H1 (cell line): ENCODE data around the gene CHRNA4. TPM values are rescaled to one million over a fixed set of nuclear protein-coding genes. Genes with fewer than 3 reads are reported as not detected.

Source experiments
- CTCF ChIA-PET: fragments of 300-600 bp; sonication (Branson Sonifier 250); formaldehyde crosslinking; loops from one replicate; lab custom pipeline; 2021; ENCODE audit not compliant: partially characterized antibody; lab: Charles Lee
- POLR2A ChIA-PET: fragments of 300-600 bp; sonication (Branson Sonifier 250); formaldehyde crosslinking; loops from one replicate; lab custom pipeline; 2021; ENCODE audit warnings: inconsistent platforms; ENCODE audit not compliant: partially characterized antibody; lab: Charles Lee
- DNase-seq, 2 experiments: peaks; one replicate each; pipeline versions ENCODE4 v3.0.0 to v3.0.0-alpha.2; 2010 to 2022; ENCODE audit warnings: low spot score in 2 of 2, low read depth in 1 of 2, mixed read lengths in 1 of 2
- FAIRE-seq: peaks from 2 replicates; lab custom pipeline; 2011; peaks lifted over from hg19 to GRCh38; lab: Jason Lieb, UNC
- H2AFZ ChIP-seq: 2 replicates; pipeline ENCODE4 v1.8.1; 2012; ENCODE audit warnings: low read length, inconsistent platforms
- H2AK5ac ChIP-seq: 2 replicates; pipeline ENCODE4 v1.6.1; 2013; ENCODE audit warnings: low read depth, low read length
- H2BK120ac ChIP-seq: replicated peaks from 2 replicates; pipeline ENCODE3; 2013; ENCODE audit warnings: low read depth, low read length, inconsistent platforms
- H2BK12ac ChIP-seq: 2 replicates; pipeline ENCODE4 v1.6.1; 2013; ENCODE audit warnings: low read depth, low read length
- H2BK15ac ChIP-seq: 2 replicates; pipeline ENCODE4 v1.6.1; 2013; ENCODE audit warnings: low read length
- H2BK20ac ChIP-seq: 2 replicates; pipeline ENCODE4 v1.6.1; 2013; ENCODE audit warnings: low read length
- H2BK5ac ChIP-seq: 2 replicates; pipeline ENCODE4 v1.6.1; 2013; ENCODE audit warnings: low read depth, low read length
- H3K14ac ChIP-seq: 2 replicates; pipeline ENCODE4 v1.6.1; 2013; ENCODE audit warnings: inconsistent platforms; ENCODE audit not compliant: insufficient read length
- H3K18ac ChIP-seq: 2 replicates; pipeline ENCODE4 v1.6.1; 2013; ENCODE audit warnings: low read length; ENCODE audit errors: extremely low read depth
- H3K23ac ChIP-seq: 2 replicates; pipeline ENCODE4 v1.6.1; 2013; ENCODE audit warnings: inconsistent platforms; ENCODE audit not compliant: insufficient read length
- H3K23me2 ChIP-seq: 2 replicates; pipeline ENCODE4 v1.6.1; 2013; ENCODE audit warnings: low read depth, low read length
- H3K27ac ChIP-seq: 2 replicates; pipeline ENCODE4 v1.6.1; 2011; ENCODE audit warnings: low read depth, low read length, inconsistent platforms
- H3K27me3 ChIP-seq, 4 experiments: replicated peaks in 1 of 4; 1 replicate in 1 of 4; 2 replicates in 3 of 4; pipeline versions ENCODE4 v1.6.1 to v1.8.1; 2011 to 2013; ENCODE audit warnings: low read length in 3 of 4, mild to moderate bottlenecking in 3 of 4, inconsistent platforms in 2 of 4, mixed read lengths in 2 of 4, moderate library complexity in 1 of 4; ENCODE audit not compliant: control insufficient read depth in 3 of 4, insufficient read depth in 3 of 4; ENCODE audit errors: extremely low read depth in 1 of 4
- H3K36me3 ChIP-seq, 4 experiments: 2 replicates each; pipeline versions ENCODE4 v1.6.1 to v1.8.1; 2011 to 2013; ENCODE audit warnings: mild to moderate bottlenecking in 4 of 4, low read length in 3 of 4, moderate library complexity in 2 of 4, control low read depth in 1 of 4, inconsistent platforms in 1 of 4; ENCODE audit not compliant: insufficient read depth in 4 of 4, control insufficient read depth in 2 of 4
- H3K4ac ChIP-seq: replicated peaks from 2 replicates; pipeline ENCODE3; 2013; ENCODE audit warnings: low read length, low read depth, mixed read lengths, inconsistent platforms; ENCODE audit not compliant: insufficient read length
- H3K4me1 ChIP-seq, 4 experiments: replicated peaks in 1 of 4; 1 replicate in 1 of 4; 2 replicates in 3 of 4; pipeline versions ENCODE4 v1.6.1 to v1.8.1; 2011 to 2013; ENCODE audit warnings: low read length in 3 of 4, inconsistent platforms in 2 of 4, mixed read lengths in 1 of 4; ENCODE audit not compliant: insufficient read depth in 4 of 4, control insufficient read depth in 3 of 4
- H3K4me2 ChIP-seq, 2 experiments: 2 replicates each; pipeline versions ENCODE4 v1.6.1 to v1.8.1; 2011 to 2013; ENCODE audit warnings: low read depth in 2 of 2, low read length in 2 of 2, control low read depth in 1 of 2, inconsistent platforms in 1 of 2, mild to moderate bottlenecking in 1 of 2; ENCODE audit not compliant: insufficient read depth in 1 of 2
- H3K4me3 ChIP-seq, 4 experiments: fragments of 200-600, 300-600 bp in 1 of 4; sonication (generic), shearing (Covaris generic), sonication (Bioruptor Twin) in 1 of 4; 2 replicates each; pipeline versions ENCODE4 v1.5.1 to v1.8.1; 2011 to 2016; ENCODE audit warnings: low read length in 4 of 4, low read depth in 3 of 4, control low read depth in 2 of 4, inconsistent platforms in 2 of 4, mild to moderate bottlenecking in 2 of 4, mixed read lengths in 1 of 4, moderate library complexity in 1 of 4; ENCODE audit not compliant: insufficient read depth in 2 of 4; ENCODE audit errors: extremely low read depth in 1 of 4
- H3K56ac ChIP-seq: replicated peaks from 2 replicates; pipeline ENCODE3; 2013; ENCODE audit warnings: low read depth, mild to moderate bottlenecking, mixed read lengths, low read length, inconsistent platforms; ENCODE audit not compliant: insufficient read length
- H3K79me1 ChIP-seq: 2 replicates; pipeline ENCODE4 v1.6.1; 2013; ENCODE audit warnings: low read depth, low read length, control low read depth
- H3K79me2 ChIP-seq, 2 experiments: 2 replicates each; pipeline versions ENCODE4 v1.6.1 to v1.8.1; 2012 to 2013; ENCODE audit warnings: low read length in 2 of 2, mild to moderate bottlenecking in 2 of 2, inconsistent platforms in 1 of 2; ENCODE audit not compliant: insufficient read depth in 2 of 2, control insufficient read depth in 1 of 2
- H3K9ac ChIP-seq, 4 experiments: replicated peaks in 1 of 4; 1 replicate in 1 of 4; 2 replicates in 3 of 4; pipeline versions ENCODE4 v1.6.1 to v1.8.1; 2011 to 2013; ENCODE audit warnings: low read depth in 3 of 4, low read length in 3 of 4, control low read depth in 2 of 4, mild to moderate bottlenecking in 2 of 4, moderate library complexity in 2 of 4, inconsistent platforms in 1 of 4; ENCODE audit errors: extremely low read depth in 1 of 4
- H3K9me3 ChIP-seq, 2 experiments: 2 replicates each; pipeline versions ENCODE4 v1.6.1 to v1.8.1; 2012 to 2013; ENCODE audit warnings: mild to moderate bottlenecking in 2 of 2, moderate library complexity in 2 of 2, control low read depth in 1 of 2, inconsistent platforms in 1 of 2, low read depth in 1 of 2, low read length in 1 of 2, mixed read lengths in 1 of 2; ENCODE audit not compliant: insufficient read depth in 2 of 2
- H4K20me1 ChIP-seq, 2 experiments: replicated peaks in 1 of 2; 2 replicates each; pipeline versions ENCODE3 to v1.8.1; 2011 to 2013; ENCODE audit warnings: inconsistent platforms in 2 of 2, low read length in 2 of 2, mild to moderate bottlenecking in 1 of 2; ENCODE audit not compliant: insufficient read depth in 2 of 2, control insufficient read depth in 1 of 2
- H4K5ac ChIP-seq: 2 replicates; pipeline ENCODE4 v1.6.1; 2013; ENCODE audit warnings: low read length, low read depth, mixed read lengths, inconsistent platforms; ENCODE audit not compliant: insufficient read length
- H4K8ac ChIP-seq: 2 replicates; pipeline ENCODE4 v1.8.0; 2013; ENCODE audit warnings: mild to moderate bottlenecking, moderate library complexity, low read length, inconsistent platforms; ENCODE audit not compliant: insufficient read depth; ENCODE audit errors: extremely low read depth
- H4K91ac ChIP-seq: replicated peaks from 2 replicates; pipeline ENCODE3; 2013; ENCODE audit warnings: low read length, mixed read lengths, inconsistent platforms; ENCODE audit not compliant: insufficient read length
- CREB1 ChIP-seq: IDR thresholded peaks from 2 replicates; pipeline ENCODE4 v1.6.1; 2012; ENCODE audit warnings: inconsistent platforms
- CTBP2 ChIP-seq: IDR thresholded peaks from 2 replicates; pipeline ENCODE4 v1.7.0; 2011; ENCODE audit warnings: borderline replicate concordance, mild to moderate bottlenecking, moderate library complexity, mixed read lengths, low read length; ENCODE audit not compliant: insufficient read depth, insufficient read length
- CTCF ChIP-seq, 3 experiments: IDR thresholded peaks; 1 replicate in 2 of 3; 2 replicates in 1 of 3; pipeline versions ENCODE4 v1.5.1 to v1.6.1; 2011; ENCODE audit warnings: low read length in 3 of 3, mild to moderate bottlenecking in 3 of 3, inconsistent platforms in 2 of 3, low read depth in 1 of 3, moderate library complexity in 1 of 3; ENCODE audit not compliant: insufficient read depth in 1 of 3; ENCODE audit errors: control extremely low read depth in 1 of 3
- EGR1 ChIP-seq: IDR thresholded peaks from 2 replicates; pipeline ENCODE4 v1.6.1; 2011; ENCODE audit warnings: low read depth, low read length, borderline replicate concordance
- EP300 ChIP-seq, 2 experiments: IDR thresholded peaks; 1 replicate in 1 of 2; 2 replicates in 1 of 2; pipeline ENCODE4 v1.6.1; 2011 to 2012; ENCODE audit warnings: low read depth in 2 of 2, low read length in 2 of 2, mild to moderate bottlenecking in 2 of 2, borderline replicate concordance in 1 of 2, inconsistent platforms in 1 of 2, moderate library complexity in 1 of 2
- FOSL1 ChIP-seq: IDR thresholded peaks from 2 replicates; pipeline ENCODE4 v1.6.1; 2011; ENCODE audit warnings: mild to moderate bottlenecking, low read depth, low read length, moderate library complexity; ENCODE audit not compliant: insufficient read depth
- GTF2F1 ChIP-seq: IDR thresholded peaks from 2 replicates; pipeline ENCODE4 v1.6.1; 2012; ENCODE audit warnings: low read depth, low read length, improper control_type of control experiment, borderline replicate concordance
- KDM1A ChIP-seq: fragments of 200-600, 300-600 bp; sonication (generic); IDR thresholded peaks from 2 replicates; pipeline ENCODE4 v1.7.1; 2016; ENCODE audit warnings: mild to moderate bottlenecking, low read length, borderline replicate concordance
- NRF1 ChIP-seq: IDR thresholded peaks from 2 replicates; pipeline ENCODE4 v1.6.1; 2011; ENCODE audit warnings: mild to moderate bottlenecking, low read depth, low read length, improper control_type of control experiment
- PHF8 ChIP-seq: fragments of 200-600 bp; sonication (generic); conservative IDR thresholded peaks from 2 replicates; pipeline ENCODE4 v1.7.1; 2012; ENCODE audit warnings: low read depth, mild to moderate bottlenecking, inconsistent platforms, low read length, moderate library complexity
- POU5F1 ChIP-seq: IDR thresholded peaks from 2 replicates; pipeline ENCODE4 v1.6.1; 2011; ENCODE audit warnings: low read depth, mild to moderate bottlenecking, low read length, moderate library complexity
- RFX5 ChIP-seq: IDR thresholded peaks from 2 replicates; pipeline ENCODE4 v1.6.1; 2011; ENCODE audit warnings: low read depth, low read length, improper control_type of control experiment, borderline replicate concordance
- WGBS, 2 experiments: shearing (Covaris generic) in 1 of 2; methylation state at CpG; one replicate each; pipeline versions ENCODE4 v1.1.6 to v1.1.7; 2013 to 2015; ENCODE audit warnings: low lambda C conversion rate in 2 of 2, mixed read lengths in 2 of 2, inconsistent platforms in 1 of 2, low coverage in 1 of 2, missing lambda C conversion rate in 1 of 2; ENCODE audit not compliant: insufficient replicate concordance in 2 of 2, insufficient coverage in 1 of 2, insufficient read length in 1 of 2; ENCODE audit errors: extremely low coverage in 1 of 2, missing lambda C conversion rate in 1 of 2; 5-methylcytosine and 5-hydroxymethylcytosine counted together
- polyA plus RNA-seq, 7 experiments: library from polyadenylated mRNA; depleted of rRNA in 3 of 7; stranded (reverse) in 5 of 7; unstranded in 2 of 7; fragments of >200 nt in 5 of 7; fragments of 200-250 nt in 2 of 7; gene quantifications; 1 replicate in 5 of 7; 2 replicates in 1 of 7; 4 replicates in 1 of 7; pipeline versions ENCODE4 v1.2.1 to v1.2.3, GENCODE V29; 2011 to 2013; ENCODE audit warnings: missing spikeins in 2 of 7, mixed read lengths in 2 of 7
- total RNA-seq: library from RNA; stranded (reverse); fragmentation: NEBNext Ultra II Directional; extraction: Animal tissue kit (Norgen Biotek cat#: 25700); gene quantifications from 2 replicates; pipeline ENCODE4 v1.2.1, GENCODE V29; 2021

Gene CHRNA4
- total and polyA plus RNA-seq, 2 of the 8 experiments (the other 6 are each of a cell fraction or from before 2014, with no cell fraction given), result 4.3 to 5.7 TPM

- H3K79me1 ChIP-seq, result no peaks in the 10 kb centered on the region
- H4K20me1 ChIP-seq, result no peaks in the 10 kb centered on the region
- FAIRE-seq, result no peak
- H2BK12ac ChIP-seq, result no peak overlapping the region
- H3K4me3 ChIP-seq, result no peak overlapping the region
- 82% methylated on average over 15 of the region's 15 CpGs; no CpG with 5 or more reads in 1 of the 2 experiments for WGBS, 2 experiments
- H4K8ac ChIP-seq, result no peak overlapping the region
- H3K14ac ChIP-seq, result no peak overlapping the region
- H3K23me2 ChIP-seq, result no peaks in the 10 kb centered on the region
- H3K27ac ChIP-seq, result no peak overlapping the region
- H2BK20ac ChIP-seq, result no peak overlapping the region
- no peaks in the 10 kb centered on the region for H3K27me3 ChIP-seq
- H3K9ac ChIP-seq, result no peak overlapping the region
- H3K9me3 ChIP-seq, result peaks cover 0 to 5% of the 10 kb centered on the region in 2 experiments; a peak in 1 of 4 replicates
- H4K5ac ChIP-seq, result no peak overlapping the region
- H2BK15ac ChIP-seq, result no peak overlapping the region
- no peak overlapping the region for H3K56ac ChIP-seq
- no peak overlapping the region for H2BK120ac ChIP-seq
- no peak for DNase-seq
- POLR2A ChIA-PET, result no interaction called here
- no peak overlapping the region; the same call in 1 of the 2 replicates for H2AFZ ChIP-seq
- no peak overlapping the region for H3K18ac ChIP-seq
- H3K4me1 ChIP-seq, result no peaks in the 10 kb centered on the region; a peak in 1 of 7 replicates
- no peak overlapping the region for H2AK5ac ChIP-seq
- no peak overlapping the region for H3K4ac ChIP-seq
- H3K36me3 ChIP-seq, result no peaks in the 10 kb centered on the region
- H4K91ac ChIP-seq, result no peak overlapping the region
- no peak overlapping the region for H3K4me2 ChIP-seq
- H3K23ac ChIP-seq, result no peak overlapping the region
- H2BK5ac ChIP-seq, result no peak overlapping the region
- CTCF ChIA-PET, result interaction anchor here (1.0 to 6.6 kb wide), 4 partner anchors 13 to 57 kb away, joined by 4 to 45 read pairs (median 4); no protein-coding TSS in a partner anchor
- no peaks in the 10 kb centered on the region for H3K79me2 ChIP-seq
- TF ChIP-seq GTF2F1 (no peak), CREB1 (no peak), FOSL1 (no peak), RFX5 (no peak), KDM1A (no peak), NRF1 (no peak), EP300 (IDR thresholded peaks at IDR 0.05; ENCODE audit: borderline replicate concordance in 1 of 2, low read depth in 2 of 2, low read length in 2 of 2) (no peak), EGR1 (no peak), CTBP2 (no peak), PHF8 (no peak), POU5F1 (no peak), CTCF (IDR thresholded peaks at IDR 0.05; ENCODE audit: control extremely low read depth in 1 of 3, insufficient read depth in 1 of 3, low read depth in 1 of 3, low read length in 3 of 3) (no peak)
Observed at GRCh38 chr20:63322933-63323273, 38.2 kb downstream of the CHRNA4 start.
